Prostate gland (tissue), 2 donors: ENCODE data around the gene CHST2.

ENCODE experiments used
- POLR2A ChIP-seq: fragments of 450-650 bp; IDR thresholded peaks from one replicate; pipeline ENCODE4 v1.6.1; 2016; ENCODE audit warnings: antibody characterized with exemption, mild to moderate bottlenecking
- TF ChIP-seq, protein P1 (sequence below), 4 experiments: fragments of 200-600 bp in 2 of 4; fragments of 450-650 bp in 2 of 4; sonication (generic) in 2 of 4; IDR thresholded peaks; 1 replicate in 3 of 4; 2 replicates in 1 of 4; pipeline ENCODE4 v1.5.1; 2016 to 2019; ENCODE audit warnings: antibody characterized with exemption in 4 of 4, mild to moderate bottlenecking in 2 of 4, moderate library complexity in 2 of 4

DNA sequence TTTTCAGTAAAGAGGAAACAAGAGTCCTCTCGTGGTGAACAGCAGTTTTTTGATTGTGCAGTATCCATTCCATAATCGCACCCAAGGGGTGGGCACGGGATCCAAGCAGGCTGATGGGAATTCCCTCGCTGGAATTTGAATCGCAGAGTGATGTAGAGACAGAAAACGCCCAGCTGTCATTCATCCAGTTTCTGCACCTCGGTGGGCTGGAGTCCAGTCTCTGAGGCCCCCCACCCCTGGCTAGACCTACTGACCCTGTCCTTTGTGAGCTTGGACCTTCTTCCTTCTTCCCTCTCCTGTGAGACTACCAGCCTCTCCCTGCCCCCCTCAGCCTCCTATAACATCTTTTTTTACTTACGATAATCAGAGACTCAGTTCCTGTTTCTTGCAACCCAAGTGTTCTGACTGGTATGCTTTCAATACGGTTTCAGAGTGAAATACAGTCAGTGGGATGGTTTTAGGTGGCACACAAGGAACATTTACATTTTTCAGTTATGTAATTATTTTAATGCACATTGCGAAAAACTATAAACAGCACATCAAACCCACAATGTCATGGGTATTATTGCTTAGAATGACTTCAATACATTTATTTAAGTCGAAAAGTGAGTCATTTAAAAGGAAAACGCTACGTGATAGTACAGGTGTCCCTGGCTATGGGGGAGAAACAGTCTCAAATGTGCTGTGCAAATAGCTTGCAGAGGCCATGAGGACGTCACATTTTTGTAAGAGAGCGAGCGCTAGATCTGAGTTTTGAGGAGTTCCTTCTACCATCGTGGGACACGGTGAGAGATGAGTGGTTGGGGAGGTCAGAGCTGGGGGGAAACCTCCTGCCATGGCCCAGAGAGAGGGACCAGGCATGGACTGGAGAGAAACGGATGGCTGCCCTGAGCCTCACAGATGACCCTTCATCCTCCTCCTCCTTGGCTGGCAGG is 37.5 kb upstream of the CHST2 start:
- TF ChIP-seq, protein P1, sequence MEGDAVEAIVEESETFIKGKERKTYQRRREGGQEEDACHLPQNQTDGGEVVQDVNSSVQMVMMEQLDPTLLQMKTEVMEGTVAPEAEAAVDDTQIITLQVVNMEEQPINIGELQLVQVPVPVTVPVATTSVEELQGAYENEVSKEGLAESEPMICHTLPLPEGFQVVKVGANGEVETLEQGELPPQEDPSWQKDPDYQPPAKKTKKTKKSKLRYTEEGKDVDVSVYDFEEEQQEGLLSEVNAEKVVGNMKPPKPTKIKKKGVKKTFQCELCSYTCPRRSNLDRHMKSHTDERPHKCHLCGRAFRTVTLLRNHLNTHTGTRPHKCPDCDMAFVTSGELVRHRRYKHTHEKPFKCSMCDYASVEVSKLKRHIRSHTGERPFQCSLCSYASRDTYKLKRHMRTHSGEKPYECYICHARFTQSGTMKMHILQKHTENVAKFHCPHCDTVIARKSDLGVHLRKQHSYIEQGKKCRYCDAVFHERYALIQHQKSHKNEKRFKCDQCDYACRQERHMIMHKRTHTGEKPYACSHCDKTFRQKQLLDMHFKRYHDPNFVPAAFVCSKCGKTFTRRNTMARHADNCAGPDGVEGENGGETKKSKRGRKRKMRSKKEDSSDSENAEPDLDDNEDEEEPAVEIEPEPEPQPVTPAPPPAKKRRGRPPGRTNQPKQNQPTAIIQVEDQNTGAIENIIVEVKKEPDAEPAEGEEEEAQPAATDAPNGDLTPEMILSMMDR (IDR thresholded peaks at IDR 0.05): no peak
- no peak for TF ChIP-seq POLR2A
